Activated CD8-positive, alpha-beta memory T cell treated with anti-CD3 and anti-CD28 coated beads, Interleukin-2, amount 50 U/mL, for 48 hours (primary cell): ENCODE measurements around the gene C19orf67.
A peak's percentile ranks its signal among the peaks of the same experiment; 100 is the strongest.
"Not testable (repeated sequence)": the region's sequence is repeated elsewhere in the genome, so short reads cannot be mapped to it uniquely, and the experiment has no call there.

Experiments
- DNase-seq: peaks from one replicate; pipeline ENCODE4 v3.0.0-alpha.2; 2020

Gene C19orf67

DNA sequence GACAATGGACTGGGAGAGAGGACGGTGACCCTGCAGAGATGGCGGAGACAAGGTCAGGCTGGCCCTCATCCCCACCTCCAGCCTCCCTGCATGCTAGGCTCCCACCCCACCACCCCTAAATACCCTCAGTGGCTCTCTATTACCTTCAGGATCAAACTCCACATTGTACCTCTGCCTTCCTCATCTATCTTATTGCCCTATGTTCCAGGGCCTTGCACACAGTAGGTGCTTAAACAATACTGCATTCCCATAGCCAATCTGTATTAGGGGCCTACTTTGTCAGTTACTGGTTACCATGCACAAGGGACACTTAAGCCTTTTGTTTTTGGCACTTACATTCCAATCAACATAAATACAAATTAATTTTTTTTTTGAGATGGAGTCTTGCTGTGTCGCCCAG, 30.2 kb downstream of the C19orf67 start:
- no peak for DNase-seq

DNA sequence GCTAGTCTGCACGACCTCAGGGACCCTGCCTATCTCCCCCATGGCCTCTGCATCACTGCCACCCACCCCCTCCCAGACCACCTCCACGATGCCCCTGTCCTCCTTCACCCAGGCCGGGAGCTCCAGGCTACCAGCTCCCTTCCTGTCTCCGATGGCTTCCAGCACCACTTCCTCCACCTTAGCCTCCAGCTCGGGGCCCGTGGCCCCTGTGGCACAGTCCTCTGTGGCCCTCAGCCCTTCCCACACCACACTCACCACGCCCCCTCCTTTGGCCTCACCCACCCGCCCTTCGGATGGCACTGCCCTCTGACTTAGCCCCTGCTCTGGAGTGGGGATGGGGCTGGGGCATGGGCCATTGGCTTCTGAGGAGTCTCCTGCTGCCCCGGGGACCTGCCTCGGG, 30.9 kb downstream of the C19orf67 start:
- no peak for DNase-seq

DNA sequence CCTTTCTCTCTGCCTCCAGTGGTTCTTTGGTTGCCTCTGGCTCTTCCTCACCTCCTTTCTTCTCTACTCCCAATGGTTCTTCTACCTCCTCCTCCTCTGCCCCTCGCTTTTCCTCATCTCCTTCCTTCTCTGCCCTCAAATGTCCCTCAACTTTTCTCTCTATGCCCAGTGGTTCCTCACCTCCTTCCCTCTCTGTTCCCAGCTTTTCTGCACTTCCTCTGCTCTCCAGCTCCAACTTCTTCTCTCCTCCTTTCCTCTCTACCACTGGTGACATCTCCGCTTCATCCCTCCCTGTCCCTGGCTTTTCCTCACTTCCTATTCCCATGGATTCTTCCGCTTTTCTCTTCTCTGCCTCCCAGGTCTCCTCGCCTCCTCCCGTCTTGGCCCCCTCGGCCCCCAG, 31.5 kb downstream of the C19orf67 start:
- DNase-seq, result no peak

DNA sequence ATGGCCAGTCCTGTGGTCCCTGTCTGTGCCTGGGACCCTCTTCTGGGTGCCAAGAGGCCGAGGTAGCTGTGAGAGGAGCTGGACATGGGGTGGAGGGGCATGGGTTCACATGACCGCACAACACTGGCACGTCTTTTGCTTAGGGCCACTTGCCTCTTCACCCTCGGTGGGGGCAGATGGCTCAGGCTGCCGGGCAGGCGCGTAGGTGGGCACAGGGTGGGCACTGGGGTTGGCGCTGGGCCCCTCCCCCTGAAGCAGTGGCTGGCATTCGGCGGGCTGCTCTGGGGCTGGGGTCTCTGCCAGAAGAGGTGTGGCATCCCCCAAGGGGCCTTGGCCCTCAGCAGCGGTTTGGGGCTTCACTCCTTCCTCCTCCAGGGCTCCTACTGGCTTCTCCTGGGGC, 32.1 kb downstream of the C19orf67 start:
- DNase-seq, result no peak

DNA sequence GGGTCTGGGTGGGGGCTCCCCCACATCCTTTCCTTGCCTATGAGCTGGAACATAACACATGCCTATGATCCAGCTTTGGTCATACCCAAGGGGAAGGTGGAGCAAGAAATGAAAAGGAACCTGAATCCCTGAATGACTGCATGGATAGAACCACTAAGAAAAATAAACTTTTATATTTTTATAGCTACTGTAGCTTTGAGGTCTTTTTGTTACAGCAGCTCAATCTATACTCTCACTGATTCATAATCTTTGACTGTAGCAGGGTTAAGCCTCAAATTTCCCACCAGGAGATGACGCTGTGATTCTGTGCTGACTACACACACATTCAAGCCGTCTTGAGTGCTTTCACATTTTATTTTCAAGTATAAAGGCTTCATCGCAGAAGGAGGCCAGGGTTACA, 32.6 kb downstream of the C19orf67 start:
- DNase-seq, result no peak

DNA sequence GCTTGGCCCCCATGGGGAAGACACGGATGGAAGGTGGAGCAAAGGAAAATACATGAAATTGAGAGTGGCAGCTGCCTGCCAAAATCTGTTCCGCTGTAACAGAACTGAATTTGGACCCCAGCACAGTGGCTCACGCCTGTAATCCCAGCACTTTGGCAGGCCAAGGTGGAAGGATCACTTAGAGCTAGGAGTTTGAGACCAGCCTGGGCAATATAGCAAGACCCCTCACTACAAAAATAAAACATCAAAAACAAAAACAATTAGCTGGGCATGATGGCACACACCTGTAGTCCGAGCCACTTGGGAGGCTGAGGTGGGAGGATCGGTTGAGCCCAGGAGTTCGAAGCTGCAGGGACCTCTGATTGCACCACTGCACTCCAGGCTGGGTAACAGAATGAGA, 33.1 kb downstream of the C19orf67 start:
- no peak for DNase-seq

DNA sequence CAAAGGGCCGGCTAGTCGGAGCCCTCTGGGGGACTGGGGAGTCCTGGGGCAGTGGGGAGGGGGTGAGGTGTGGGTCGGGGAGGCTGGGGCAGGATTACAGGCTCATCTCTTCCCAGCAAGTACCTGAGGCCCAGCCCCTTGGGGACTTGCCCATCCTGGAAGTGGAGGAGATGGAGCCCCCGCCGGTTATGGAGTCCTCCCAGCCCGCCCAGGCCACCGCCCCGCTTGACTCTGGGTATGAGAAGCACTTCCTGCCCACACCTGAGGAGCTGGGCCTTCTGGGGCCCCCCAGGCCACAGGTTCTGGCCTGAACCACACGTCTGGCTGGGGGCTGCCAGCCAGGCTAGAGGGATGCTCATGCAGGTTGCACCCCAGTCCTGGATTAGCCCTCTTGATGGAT, 33.6 kb downstream of the C19orf67 start:
- DNase-seq, result no peak

DNA sequence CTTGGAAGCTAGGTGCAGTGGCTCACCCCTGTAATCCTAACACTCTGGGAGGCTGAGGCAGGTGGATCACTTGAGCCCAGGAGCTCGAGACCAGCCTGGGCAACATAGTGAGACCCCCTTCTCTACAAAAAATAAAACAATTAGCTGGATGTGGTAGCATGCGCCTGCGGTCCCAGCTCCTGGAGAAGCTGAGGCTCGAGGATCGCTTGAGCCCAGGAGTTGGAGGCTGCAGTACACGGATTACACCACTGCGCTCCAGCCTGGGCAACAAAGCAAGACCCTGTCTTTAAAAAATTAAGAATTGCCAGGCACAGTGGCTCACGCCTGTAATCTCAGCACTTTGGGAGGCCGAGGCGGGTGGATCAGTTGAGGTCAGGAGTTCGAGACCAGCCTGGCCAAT, 34.6 kb downstream of the C19orf67 start:
- not testable (repeated sequence) for DNase-seq

DNA sequence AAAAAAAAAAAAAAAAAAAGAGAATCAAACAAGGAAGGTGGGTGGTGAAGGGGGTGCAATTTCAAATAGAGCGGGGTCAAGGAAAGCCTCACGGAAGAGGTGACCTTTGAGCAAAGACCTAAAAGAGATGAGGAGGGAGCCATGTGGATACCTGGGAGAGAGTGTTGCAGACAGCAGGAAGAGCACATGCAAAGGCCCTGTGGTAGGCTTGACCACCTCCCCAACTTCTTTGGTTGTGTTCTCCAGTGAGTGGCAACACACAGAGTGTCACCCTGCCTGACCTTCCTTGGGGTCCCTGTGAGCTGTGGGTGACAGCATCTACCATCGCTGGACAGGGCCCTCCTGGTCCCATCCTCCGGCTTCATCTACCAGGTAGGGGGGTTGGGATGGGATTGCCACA, 35.1 kb downstream of the C19orf67 start:
- no peak for DNase-seq

DNA sequence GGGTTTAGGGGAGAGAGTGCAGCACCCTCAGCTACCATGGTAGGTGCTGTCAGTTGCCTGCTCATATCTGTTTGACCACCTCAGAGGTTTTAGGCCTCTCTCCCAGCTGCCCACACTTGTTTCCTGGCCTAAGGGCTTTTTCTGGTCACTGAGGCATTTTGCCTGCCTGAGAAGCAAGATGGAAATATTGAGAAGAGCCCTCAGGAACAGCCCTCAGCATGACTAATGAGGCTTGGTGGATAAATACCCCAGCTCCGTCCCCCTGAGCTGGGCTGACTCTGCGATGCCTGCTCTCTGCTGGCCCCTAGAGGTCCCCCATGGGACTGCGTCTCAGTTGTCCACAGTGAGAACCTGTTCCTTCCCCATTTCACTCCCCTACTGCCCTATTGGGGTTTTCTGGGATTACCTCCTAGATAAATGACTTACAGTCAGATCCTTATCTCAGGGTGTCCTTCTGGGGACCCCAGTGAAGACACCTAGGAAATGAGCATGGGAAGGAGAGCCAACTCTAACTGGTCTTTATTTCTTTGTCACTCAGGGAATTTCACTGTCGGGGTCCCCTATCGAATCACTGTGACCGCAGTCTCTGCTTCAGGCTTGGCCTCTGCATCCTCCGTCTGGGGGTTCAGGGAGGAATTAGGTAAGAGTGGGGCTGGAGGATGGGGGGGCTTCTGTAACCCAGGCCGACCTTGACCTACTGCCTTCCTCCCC, 37.0 kb downstream of the C19orf67 start:
- DNase-seq, result peak; percentile 92

DNA sequence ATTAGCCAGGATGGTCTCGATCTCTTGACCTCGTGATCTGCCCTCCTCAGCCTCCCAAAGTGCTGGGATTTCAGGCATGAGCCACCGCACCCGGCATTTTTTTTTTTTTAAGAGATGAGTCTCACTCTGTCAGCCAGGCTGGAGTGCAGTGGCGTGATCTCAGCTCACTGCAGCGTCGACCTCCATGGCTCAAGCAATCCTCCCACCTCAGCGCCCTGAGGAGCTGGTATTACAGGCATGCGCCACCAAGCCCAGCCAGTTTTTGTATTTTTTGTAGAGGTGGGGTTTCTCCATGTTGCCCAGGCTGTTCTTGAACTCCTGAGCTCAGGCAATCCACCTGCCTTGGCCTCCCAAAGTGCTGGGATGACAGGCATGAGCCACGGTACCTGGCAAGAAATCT, 37.7 kb downstream of the C19orf67 start:
- DNase-seq, result not testable (repeated sequence)

DNA sequence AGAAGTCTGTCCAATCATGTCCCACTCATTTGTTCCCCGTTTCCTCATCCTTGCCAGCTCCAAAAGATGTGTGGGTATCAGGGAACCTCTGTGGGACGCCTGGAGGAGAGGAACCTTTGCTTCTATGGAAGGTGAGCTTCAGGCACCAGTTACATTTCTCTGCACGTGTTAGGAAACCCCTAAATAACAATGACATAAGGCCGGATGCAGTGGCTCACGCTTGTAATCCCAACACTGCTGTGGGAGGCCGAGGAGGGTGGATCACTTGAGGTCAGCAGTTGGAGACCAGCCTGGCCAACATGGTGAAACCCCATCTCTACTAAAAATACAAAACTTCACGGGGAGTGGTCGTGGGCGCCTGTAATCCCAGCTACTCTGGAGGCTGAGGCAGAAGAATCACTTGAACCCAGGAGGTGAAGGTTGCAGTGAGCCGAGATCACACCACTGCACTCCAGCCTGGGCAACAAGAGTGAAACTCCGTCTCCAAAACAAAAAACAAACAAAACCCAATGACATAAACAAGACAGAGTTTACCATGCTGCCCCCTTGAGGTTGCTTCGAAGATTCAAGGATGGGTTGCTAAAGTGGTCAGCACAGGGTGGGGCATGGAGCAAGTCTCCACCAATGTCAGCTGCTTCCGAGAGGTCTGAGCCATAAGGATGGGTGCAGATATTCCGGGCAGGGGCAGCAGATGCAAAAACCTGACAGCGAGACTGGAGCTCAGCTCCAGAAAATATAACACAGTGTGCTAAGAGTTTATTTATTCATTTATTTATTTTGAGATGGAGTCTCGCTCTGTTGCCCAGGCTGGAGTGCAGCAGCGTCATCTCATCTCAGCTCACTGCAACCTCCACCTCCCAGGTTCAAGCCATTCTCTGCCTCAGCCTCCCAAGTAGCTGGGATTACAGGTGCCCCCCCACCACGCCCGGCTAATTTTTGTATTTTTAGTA, 42.6 kb downstream of the C19orf67 start:
- not testable (repeated sequence) for DNase-seq

DNA sequence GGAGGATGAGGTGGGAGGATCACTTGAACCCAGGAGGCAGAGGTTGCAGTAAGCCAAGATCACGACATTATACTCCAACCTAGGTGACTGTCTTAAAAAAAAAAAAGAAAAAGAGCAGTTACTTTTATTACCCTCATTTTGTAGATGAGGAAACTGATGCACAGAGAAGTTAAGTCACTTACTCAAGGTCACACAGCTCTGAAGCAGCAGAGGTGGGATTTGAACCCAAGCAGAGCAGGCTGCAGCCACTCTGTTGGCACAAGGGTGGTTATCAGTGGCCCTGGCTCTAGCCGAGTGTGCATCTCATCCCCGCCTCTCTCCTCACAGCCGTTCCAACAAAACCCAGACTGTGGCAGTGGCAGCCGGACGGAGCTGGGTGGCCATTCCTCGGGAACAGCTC, 46.4 kb downstream of the C19orf67 start:
- DNase-seq, result no peak

DNA sequence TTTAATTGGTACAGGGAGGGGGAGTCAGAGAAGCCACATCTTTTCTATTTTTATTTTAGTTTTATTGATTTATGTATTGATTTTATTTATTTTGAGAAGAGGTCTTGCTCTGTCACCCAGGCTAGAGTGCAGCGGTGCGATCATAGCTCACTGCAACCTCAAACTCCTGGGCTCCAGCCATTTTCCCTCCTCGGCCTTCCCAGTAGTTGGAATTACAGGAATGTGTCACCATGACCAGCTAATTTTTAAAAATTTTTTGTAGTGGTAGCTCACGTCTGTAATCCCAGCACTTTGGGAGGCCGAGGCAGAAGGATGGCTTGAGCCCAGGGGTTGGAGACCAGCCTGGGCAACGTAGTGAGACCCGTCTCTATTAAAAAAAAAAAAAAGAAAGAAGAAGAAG, 49.9 kb downstream of the C19orf67 start:
- DNase-seq, result no peak

DNA sequence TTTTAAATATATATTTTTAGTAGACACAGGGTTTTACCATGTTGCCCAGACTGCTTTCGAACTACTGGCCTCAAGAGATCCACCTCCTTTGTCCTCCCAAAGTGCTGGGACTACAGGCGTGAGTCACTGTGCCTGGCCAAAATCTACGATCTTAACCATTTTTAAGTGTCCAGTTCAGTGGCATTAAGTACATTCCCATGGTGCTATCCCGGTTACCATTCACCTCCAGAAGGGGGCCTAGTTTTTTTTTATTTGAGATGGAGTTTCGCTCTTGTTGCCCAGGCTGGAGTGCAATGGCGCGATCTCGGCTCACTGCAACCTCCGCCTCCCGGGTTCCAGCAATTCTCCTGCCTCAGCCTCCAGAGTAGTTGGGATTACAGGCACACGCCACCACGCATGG, 50.4 kb downstream of the C19orf67 start:
- DNase-seq, result not testable (repeated sequence)

DNA sequence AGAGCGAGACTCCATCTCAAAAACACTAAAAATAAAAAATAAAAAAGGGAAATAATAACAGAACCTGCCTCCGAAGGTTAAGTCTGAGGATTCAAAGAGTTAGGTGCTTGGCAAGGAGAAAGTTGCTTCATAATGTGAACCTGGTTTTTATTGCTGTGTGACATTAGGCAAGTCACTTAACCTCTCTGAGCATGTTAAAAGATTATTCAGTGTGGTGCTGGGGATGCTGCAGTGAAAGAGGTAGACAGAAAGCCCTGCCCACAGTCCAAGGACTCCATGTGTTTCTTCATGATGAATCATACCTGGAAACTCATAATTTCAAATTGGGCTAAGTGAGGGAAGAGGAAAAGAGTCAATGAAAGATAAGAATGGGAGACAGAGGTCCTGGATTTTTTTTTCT, 51.6 kb downstream of the C19orf67 start:
- DNase-seq, result no peak

DNA sequence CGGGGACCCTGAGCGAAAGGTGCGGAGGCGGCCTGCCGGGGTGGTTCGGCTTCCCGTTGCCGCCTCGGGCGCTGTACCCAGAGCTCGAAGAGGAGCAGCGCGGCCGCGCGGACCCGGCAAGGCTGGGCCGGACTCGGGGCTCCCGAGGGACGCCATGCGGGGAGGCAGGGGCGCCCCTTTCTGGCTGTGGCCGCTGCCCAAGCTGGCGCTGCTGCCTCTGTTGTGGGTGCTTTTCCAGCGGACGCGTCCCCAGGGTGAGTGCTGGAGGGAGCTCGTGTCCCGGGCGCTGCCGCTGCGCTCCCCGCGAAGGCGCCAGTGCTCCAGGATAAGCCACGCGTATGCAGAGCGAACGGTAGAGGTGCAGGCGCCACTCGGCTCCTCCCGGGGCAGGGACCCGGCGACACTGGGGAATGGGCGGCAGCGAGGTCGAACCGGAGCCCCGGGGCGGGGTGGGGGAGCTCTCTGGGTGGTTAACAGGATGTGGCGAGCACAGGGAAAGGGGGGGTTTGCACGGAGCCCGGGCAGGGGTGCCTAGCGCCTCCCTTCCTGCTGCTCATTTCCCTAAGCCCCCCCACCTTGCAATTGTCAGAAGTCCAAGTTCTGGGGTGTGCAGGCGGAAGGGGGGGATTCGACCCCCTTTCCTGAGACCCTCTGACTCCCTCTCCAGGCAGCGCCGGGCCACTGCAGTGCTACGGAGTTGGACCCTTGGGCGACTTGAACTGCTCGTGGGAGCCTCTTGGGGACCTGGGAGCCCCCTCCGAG, 53.7 kb downstream of the C19orf67 start, which contains the start of gene IL27RA:
Gene IL27RA (plus strand): TSS at position 44 of the 762 bp plus-strand sequence. CDS start 111 bp downstream, at position 155.
- DNase-seq, result peak; percentile 86
